GM12865 (cell line): ENCODE results near the gene AIG1.

Experiments used
- DNase-seq: peaks from one replicate; pipeline ENCODE4 v3.0.0; 2010; ENCODE audit warnings: low read depth
- H3K4me3 ChIP-seq: 2 replicates; pipeline ENCODE4 v1.5.1; 2011; ENCODE audit warnings: mild to moderate bottlenecking, low read depth, low read length, control low read depth
- TF ChIP-seq, protein P1 (sequence below): IDR thresholded peaks from 2 replicates; pipeline ENCODE4 v1.5.1; 2011; ENCODE audit warnings: low read length, control low read depth, low read depth, inconsistent platforms; ENCODE audit not compliant: insufficient read depth; ENCODE audit errors: missing control alignments

The AIG1 gene

DNA sequence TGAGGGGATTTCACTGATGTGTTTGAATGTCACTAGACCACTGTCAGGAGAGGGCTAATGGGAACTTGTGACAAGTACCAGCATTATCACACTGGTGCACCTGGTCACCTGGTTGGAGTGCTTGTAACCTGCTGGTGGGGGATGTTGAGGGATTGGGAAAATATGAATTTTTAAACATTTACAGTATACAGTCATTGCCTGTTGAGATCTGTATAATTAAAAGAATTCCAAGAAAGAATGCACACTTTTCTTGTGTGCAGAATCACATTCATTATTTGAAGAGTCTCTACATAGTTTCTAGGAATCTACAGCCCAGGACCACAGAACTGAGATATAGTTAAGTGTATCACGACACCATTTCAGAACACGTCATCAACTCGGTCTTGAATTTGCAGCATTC lies 118.4 kb downstream of the AIG1 start:
- no peak for DNase-seq
- no peak overlapping the region for H3K4me3 ChIP-seq
- TF ChIP-seq, protein P1, sequence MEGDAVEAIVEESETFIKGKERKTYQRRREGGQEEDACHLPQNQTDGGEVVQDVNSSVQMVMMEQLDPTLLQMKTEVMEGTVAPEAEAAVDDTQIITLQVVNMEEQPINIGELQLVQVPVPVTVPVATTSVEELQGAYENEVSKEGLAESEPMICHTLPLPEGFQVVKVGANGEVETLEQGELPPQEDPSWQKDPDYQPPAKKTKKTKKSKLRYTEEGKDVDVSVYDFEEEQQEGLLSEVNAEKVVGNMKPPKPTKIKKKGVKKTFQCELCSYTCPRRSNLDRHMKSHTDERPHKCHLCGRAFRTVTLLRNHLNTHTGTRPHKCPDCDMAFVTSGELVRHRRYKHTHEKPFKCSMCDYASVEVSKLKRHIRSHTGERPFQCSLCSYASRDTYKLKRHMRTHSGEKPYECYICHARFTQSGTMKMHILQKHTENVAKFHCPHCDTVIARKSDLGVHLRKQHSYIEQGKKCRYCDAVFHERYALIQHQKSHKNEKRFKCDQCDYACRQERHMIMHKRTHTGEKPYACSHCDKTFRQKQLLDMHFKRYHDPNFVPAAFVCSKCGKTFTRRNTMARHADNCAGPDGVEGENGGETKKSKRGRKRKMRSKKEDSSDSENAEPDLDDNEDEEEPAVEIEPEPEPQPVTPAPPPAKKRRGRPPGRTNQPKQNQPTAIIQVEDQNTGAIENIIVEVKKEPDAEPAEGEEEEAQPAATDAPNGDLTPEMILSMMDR, result no peak

DNA sequence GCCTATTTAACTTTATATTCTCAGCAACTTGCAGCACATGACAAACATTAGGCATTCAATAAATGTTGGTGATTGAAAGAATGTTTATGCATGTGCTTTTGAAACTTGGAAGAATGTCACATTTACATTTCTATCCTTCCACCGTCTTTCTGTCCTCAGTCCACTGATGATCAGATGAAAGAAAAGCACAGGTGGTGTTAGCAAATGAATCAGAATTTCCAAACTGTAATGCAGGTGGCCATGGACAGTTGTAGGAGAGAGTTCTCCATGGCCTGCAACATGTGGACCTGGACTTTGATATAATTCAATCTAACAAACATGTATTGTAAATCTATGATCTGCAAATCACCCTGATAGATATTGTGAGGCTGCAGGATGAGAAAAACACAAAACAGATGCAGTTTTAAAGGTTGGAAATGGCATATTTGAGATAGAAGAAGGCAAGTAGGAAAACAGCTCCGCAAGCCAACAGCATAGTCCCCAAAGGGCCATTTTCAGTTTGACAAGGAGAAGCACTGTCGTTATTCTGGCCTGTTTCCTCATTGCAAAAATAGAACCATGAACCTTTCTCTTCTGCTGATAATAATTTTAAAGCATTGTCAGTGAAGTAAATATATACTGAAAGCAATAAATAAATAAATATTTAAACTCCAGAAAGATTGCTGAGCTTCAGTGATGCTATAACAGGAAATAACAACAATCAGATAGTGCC lies 119.4 kb downstream of the AIG1 start:
- TF ChIP-seq, protein P1, result no peak
- DNase-seq, result no peak
- H3K4me3 ChIP-seq, result no peak overlapping the region

DNA sequence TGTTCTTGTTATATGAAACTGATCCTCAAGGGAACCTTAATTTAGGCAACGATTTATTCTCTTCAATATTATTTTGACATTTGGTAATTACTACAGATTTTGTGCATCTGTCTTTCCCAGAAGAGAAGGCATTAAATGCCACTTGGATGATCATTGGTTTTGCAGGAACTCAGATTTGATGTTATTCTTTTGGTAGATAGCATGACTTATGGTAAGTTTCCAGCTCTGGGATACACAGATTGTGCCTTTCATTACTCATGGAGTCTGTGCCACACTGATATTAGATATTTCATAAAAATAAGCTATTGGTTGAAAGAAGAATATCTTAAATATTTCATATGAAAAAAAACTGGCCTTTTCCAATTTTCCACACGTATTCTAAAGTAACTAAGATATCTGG lies 120.1 kb downstream of the AIG1 start:
- TF ChIP-seq, protein P1, result no peak
- H3K4me3 ChIP-seq, result no peak overlapping the region
- DNase-seq, result no peak

DNA sequence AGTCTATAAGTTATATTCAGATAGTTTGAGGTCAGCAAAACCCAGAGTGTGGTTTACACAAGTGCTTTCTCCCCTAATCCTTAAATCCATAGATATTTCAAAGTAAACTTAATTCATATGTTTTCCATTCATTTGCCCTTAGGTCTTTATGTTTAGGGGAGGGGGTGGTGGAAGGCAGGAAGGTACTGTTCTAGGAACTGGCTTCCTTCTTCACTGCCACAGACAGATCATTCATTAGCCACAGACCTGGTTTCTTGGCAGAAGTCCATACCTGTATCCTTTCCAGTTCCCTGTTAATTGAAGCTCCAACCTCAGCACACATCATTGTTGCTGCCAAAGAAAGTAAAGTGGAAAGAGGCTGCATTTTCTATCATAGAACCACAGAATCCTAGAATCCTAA lies 123.0 kb downstream of the AIG1 start:
- TF ChIP-seq, protein P1, result no peak
- H3K4me3 ChIP-seq, result no peak overlapping the region
- DNase-seq, result no peak

DNA sequence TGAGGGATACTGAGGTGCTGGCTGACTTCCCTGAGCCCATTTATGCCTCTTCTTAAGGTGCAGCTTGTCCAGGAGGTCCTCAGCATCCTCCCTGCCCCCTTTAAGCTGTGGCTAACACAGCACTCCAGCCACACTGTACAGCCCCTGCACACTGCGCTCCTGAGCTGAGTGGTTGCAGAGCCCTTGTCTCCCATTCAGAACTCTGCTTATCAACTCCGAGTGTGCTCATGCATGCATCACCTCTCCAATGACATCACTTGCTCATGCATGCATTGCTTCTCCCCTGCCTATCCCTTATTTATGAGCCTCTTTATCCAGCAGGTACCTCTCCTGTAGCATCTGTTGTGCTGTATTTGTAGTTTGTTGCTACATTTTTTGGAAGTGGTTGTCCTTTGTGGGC lies 124.6 kb downstream of the AIG1 start:
- no peak overlapping the region for H3K4me3 ChIP-seq
- TF ChIP-seq, protein P1, result no peak
- DNase-seq, result no peak

DNA sequence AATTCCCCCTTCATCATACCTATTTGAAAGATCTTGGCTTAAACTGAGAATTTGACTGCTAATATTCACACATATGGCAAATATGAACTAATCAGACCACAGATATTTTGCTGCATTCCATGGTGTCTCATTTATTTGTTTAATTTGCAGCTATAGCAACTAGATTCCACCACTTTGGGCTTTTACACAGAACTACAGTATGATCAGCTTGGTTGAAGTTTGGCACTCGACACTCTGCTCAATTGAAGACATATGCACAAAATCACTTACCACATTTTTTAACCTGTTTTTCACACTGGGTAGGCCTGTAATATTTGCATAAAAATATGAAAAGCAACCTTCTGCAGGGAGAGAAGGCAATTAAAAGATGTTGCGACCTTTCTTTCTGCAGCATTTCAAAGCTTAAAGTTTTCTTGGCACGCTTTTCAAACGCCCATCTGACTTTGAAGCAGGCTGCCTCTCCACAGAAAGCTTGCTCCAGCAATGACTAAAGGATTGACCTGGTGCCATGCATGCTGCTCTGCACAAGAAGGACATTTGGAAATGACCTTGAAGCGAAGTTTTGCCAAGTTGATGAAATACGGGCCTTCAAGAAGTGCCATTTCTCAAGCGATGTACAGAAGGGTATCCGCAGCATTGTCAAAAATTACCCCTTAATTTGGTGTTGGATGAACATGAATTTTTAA lies 126.7 kb downstream of the AIG1 start:
- TF ChIP-seq, protein P1, result no peak
- DNase-seq, result no peak
- H3K4me3 ChIP-seq, result no peak overlapping the region
